WI38 (cell line): ENCODE measurements around the gene SF3B1.
"Not testable (repeated sequence)": the region's sequence is repeated elsewhere in the genome, so short reads cannot be mapped to it uniquely, and the experiment has no call there.

Experiments
- H3K4me3 ChIP-seq: 2 replicates; pipeline ENCODE4 v1.5.1; 2011; ENCODE audit warnings: low read depth, mild to moderate bottlenecking, control low read depth, low read length
- TF ChIP-seq, protein P1 (sequence below): IDR thresholded peaks from 2 replicates; pipeline ENCODE4 v1.5.1; 2012; ENCODE audit warnings: low read depth, mild to moderate bottlenecking, control low read depth, low read length

Gene SF3B1, protein sequence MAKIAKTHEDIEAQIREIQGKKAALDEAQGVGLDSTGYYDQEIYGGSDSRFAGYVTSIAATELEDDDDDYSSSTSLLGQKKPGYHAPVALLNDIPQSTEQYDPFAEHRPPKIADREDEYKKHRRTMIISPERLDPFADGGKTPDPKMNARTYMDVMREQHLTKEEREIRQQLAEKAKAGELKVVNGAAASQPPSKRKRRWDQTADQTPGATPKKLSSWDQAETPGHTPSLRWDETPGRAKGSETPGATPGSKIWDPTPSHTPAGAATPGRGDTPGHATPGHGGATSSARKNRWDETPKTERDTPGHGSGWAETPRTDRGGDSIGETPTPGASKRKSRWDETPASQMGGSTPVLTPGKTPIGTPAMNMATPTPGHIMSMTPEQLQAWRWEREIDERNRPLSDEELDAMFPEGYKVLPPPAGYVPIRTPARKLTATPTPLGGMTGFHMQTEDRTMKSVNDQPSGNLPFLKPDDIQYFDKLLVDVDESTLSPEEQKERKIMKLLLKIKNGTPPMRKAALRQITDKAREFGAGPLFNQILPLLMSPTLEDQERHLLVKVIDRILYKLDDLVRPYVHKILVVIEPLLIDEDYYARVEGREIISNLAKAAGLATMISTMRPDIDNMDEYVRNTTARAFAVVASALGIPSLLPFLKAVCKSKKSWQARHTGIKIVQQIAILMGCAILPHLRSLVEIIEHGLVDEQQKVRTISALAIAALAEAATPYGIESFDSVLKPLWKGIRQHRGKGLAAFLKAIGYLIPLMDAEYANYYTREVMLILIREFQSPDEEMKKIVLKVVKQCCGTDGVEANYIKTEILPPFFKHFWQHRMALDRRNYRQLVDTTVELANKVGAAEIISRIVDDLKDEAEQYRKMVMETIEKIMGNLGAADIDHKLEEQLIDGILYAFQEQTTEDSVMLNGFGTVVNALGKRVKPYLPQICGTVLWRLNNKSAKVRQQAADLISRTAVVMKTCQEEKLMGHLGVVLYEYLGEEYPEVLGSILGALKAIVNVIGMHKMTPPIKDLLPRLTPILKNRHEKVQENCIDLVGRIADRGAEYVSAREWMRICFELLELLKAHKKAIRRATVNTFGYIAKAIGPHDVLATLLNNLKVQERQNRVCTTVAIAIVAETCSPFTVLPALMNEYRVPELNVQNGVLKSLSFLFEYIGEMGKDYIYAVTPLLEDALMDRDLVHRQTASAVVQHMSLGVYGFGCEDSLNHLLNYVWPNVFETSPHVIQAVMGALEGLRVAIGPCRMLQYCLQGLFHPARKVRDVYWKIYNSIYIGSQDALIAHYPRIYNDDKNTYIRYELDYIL

DNA sequence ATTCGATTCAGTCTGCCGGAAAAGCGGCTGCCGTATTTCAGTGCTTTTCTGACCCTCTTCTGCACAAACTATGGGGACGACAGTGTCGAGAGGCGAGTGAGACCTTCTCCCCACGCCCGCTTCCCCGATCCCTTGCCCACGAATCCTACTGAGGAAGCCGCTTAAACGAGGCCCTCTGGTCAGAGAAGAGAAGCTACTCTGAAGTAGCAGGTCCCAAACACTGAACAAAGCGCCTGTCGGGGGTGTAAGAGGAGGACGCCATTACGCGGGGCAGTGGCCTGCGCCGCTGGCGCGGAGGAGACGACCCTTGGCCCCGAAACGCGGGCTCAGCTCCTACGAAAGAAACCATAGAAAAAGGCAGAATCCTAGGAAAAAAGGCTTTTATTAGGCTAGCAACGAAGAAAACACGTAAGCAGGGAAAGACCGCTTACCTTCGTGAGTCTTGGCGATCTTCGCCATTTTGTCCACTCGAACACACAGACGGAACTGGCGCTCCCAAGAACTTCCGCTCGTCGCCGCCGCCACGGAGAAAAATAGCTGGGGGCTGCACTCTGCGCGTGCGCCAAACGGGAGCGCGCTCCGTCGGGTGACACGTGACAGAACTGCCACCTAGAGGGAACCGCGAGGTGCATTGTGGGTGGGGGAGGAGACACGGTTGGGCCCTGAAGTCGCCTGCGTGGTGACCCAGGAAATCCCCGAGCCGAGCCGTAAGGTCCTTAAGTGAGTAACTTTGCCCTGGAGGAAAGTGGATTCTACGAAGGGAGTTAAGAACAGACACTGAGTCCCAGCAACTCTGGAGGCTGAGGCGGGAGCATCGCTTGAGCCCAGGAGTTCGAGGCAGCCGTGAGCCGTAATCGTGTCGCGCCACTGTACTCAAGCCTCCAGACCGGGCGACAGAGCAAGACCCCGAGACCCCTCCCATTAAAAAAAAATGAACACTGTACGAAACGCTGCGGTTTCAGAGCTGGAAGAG, at the start of gene SF3B1:
Gene SF3B1 (minus strand): TSS at position 488 of the 973 bp plus-strand sequence. CDS start 29 bp downstream, at position 459.
- H3K4me3 ChIP-seq: peak within 1 kb of the TSS; percentile 86
- TF ChIP-seq, protein P1, sequence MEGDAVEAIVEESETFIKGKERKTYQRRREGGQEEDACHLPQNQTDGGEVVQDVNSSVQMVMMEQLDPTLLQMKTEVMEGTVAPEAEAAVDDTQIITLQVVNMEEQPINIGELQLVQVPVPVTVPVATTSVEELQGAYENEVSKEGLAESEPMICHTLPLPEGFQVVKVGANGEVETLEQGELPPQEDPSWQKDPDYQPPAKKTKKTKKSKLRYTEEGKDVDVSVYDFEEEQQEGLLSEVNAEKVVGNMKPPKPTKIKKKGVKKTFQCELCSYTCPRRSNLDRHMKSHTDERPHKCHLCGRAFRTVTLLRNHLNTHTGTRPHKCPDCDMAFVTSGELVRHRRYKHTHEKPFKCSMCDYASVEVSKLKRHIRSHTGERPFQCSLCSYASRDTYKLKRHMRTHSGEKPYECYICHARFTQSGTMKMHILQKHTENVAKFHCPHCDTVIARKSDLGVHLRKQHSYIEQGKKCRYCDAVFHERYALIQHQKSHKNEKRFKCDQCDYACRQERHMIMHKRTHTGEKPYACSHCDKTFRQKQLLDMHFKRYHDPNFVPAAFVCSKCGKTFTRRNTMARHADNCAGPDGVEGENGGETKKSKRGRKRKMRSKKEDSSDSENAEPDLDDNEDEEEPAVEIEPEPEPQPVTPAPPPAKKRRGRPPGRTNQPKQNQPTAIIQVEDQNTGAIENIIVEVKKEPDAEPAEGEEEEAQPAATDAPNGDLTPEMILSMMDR: no peak

DNA sequence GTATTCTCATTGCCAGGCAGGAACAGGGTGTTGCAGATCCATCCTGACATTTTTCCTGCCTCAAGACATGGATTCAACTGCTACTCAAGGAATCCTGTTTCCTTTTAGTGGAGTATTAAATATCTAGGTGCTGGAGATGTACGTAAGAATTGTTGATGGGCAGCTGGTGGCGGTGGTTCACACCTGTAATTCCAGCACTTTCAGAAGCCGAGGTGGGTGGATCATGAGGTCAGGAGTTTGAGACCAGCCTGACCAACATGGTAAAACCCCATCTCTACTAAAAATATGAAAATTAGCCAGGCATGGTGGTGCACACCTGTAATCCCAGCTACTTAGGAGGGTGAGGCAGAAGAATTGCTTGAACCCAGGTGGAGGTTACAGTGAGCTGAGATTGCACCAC, 49.4 kb upstream of the SF3B1 start:
- not testable (repeated sequence) for H3K4me3 ChIP-seq

DNA sequence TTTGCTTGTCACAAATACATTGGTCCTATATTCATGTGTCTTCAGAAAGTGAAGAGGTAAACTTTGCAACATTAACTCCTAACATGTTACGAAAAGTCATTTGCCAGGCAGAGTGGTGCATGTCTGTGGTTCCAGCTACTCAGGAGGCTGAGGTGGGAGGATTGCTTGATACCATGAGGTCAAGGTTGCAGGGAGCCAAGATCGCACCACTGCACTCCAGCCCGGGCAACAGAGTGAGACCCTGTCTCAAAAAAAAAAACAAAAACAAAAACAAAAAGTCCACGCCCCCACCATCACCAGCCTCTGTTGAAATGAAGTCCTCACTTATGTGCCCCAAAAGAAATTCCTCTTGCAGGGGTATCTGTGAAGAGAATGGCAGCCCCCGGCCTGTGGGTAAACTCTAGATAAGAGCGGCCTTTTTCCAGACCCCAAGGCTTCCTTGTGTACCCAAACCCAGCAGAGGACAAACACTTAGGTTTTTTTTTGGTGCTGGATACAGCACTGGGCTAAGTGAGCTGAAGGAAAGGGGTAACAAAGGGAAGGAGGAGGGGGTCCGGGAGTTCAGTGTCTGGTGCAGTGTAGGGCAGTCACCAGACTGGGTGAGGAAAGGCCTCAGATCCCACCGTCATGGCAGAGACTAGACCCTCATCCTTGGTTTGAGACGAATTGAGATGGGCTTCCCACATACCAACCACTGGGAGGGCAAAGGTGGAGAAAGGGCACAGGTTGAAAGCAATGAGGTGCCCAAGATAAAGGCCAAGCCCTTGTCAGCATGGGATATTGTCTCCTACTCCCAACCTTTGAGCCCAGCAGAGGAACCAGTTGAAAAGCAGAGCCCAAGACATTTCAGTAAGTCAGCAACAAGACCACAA, 45.6 kb upstream of the SF3B1 start:
- TF ChIP-seq, protein P1: no peak
- no peak overlapping the region for H3K4me3 ChIP-seq

DNA sequence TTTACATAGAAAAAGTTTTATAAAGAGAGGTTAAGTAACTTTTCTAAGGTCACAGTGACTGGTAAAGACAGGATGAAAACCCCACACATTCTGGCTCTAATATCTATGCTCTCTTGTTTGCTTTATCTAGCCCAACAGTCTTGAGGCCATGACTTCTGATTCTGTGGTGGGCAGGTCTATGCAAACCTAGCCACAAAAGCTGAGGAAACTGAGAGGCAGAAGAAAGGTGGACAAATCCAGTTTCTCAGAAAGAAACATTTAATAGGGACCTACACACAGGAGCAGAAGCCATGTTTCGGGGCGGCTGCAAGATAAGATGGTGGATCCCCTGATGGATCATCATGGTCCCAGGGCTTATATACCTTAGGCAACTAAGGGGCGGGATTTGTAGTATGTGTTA, 43.0 kb upstream of the SF3B1 start:
- TF ChIP-seq, protein P1: no peak

DNA sequence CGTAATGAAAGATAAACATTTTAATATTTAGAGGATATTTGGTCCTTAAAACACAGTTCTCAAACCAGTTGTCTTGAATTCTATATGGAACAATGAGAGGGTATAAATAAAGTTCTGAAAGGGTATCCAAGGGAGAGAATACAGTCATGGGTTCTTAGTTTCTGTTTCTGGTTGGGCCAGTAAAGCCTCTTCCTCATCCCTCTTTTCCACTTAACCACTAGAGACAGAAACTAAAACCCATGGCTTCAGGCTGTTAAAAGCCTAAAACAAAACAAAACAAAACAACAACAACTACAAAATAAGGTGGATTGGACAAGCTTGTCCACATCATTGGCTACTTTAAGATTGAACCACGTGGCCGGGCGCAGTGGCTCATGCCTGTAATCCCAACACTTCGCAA, 37.3 kb upstream of the SF3B1 start:
- TF ChIP-seq, protein P1: no peak
- H3K4me3 ChIP-seq: no peak overlapping the region

More for the DNA sequence above, 43.0 kb upstream of the SF3B1 start:
- no peak overlapping the region for H3K4me3 ChIP-seq

DNA sequence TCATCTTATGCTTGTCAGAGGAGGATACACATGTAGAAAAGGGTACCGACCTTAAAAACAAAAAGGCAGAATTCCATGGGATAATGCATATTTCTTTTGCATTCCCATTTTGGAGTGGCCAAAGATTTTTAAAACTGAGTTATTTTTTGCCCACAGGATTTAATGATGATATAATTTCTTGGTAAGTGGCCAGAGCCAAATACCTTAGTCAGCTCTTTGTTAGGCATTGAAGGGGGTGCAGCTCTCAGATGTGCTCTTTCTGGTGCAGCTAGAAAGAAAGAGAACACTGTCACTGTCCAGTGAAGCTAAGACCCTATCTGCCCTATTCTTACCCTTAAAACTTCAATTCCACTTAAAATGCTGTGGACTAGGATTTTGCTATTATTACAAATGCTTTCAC, 29.3 kb upstream of the SF3B1 start:
- H3K4me3 ChIP-seq: no peak overlapping the region
- TF ChIP-seq, protein P1: no peak
